ENCODE results near the gene RAB35. TPM values are rescaled to one million over a fixed set of nuclear protein-coding genes. Genes with fewer than 3 reads are reported as not detected.
A peak's percentile ranks its signal among the peaks of the same experiment; 100 is the strongest.

Gene RAB35
- total and polyA plus RNA-seq, 2 of the 4 experiments (the other 2 are of a cell fraction), result 32.6 to 49.6 TPM

GRCh38 chr12:120161852-120162251 is 45.3 kb upstream of the RAB35 start:
- Histone ChIP-seq H3K23ac (ENCODE audit: low read depth, low read length) (no peak overlapping the region), H3K9ac (ENCODE audit: low read depth, low read length) (no peak overlapping the region), H4K20me1 (ENCODE audit: insufficient read depth, low read length) (peaks cover 7% of the 10 kb centered on the region), H2BK5ac (ENCODE audit: low read depth, low read length, poor library complexity, severe bottlenecking) (no peak overlapping the region), H3K4me3 (ENCODE audit: insufficient read depth, low read depth, low read length) (no peak overlapping the region), H3K14ac (replicated peaks; ENCODE audit: low read depth, low read length) (no peak overlapping the region), H4K8ac (ENCODE audit: low read depth in 2 of 2, low read length in 2 of 2) (no peak overlapping the region), H2AK9ac (replicated peaks; ENCODE audit: low read depth, low read length, poor library complexity) (no peak overlapping the region), H3K27ac (ENCODE audit: insufficient read depth, low read length) (no peak overlapping the region), H3K79me1 (ENCODE audit: low read depth in 1 of 2, low read length in 2 of 2) (peaks cover 8 to 15% of the 10 kb centered on the region in 2 experiments; a peak in 2 of 4 replicates), H3K4me1 (ENCODE audit: control insufficient read depth, insufficient read depth, low read length) (no peaks in the 10 kb centered on the region), H2AK5ac (ENCODE audit: low read depth, low read length) (no peak overlapping the region), H3K36me3 (ENCODE audit: control insufficient read depth, insufficient read depth, low read length) (peaks cover 72% of the 10 kb centered on the region), H4K5ac (ENCODE audit: low read depth, low read length) (no peak overlapping the region), H3K27me3 (ENCODE audit: control insufficient read depth, insufficient read depth, low read length) (no peaks in the 10 kb centered on the region), H2BK20ac (ENCODE audit: low read depth, low read length) (no peak overlapping the region), H3K9me3 (ENCODE audit: control insufficient read depth, insufficient read depth, low read length) (no peaks in the 10 kb centered on the region), H3K4me2 (ENCODE audit: low read depth, low read length) (no peak overlapping the region), H3K18ac (ENCODE audit: low read depth, low read length) (no peak overlapping the region), H2AFZ (replicated peaks; ENCODE audit: low read length, poor library complexity) (peak overlapping the region; percentile 51), H2BK120ac (ENCODE audit: low read depth, low read length) (no peak overlapping the region), H3K4ac (ENCODE audit: low read depth, low read length) (no peak overlapping the region), H2BK15ac (ENCODE audit: low read depth, low read length) (no peak overlapping the region), H3K56ac (ENCODE audit: extremely low read depth, insufficient read depth, low read length) (no peak overlapping the region), H3K9me1 (ENCODE audit: insufficient read depth, low read length) (no peaks in the 10 kb centered on the region), H4K91ac (ENCODE audit: insufficient read depth, low read depth, low read length) (no peak overlapping the region)
- POLR2A ChIA-PET (ENCODE audit: unreplicated experiment), result no interaction called here
- CTCF ChIA-PET, result no interaction called here
- intact Hi-C loops (cut with micrococcal nuclease) (no loop called here), dilution Hi-C loops (cut with HindIII; ENCODE audit: low sequenced_read_pairs, unreplicated experiment) (no loop called here), in situ Hi-C loops (cut with MboI; ENCODE audit: low sequenced_read_pairs) (no loop called here)
- TF ChIP-seq CEBPB (IDR thresholded peaks at IDR 0.05; ENCODE audit: low read depth, low read length), result no peak
- TF ChIP-seq USF2 (IDR thresholded peaks at IDR 0.05; ENCODE audit: low read depth, low read length), result no peak
- no peak for TF ChIP-seq RAD21 (IDR thresholded peaks at IDR 0.05; ENCODE audit: low read length)
- TF ChIP-seq BHLHE40 (IDR thresholded peaks at IDR 0.05; ENCODE audit: low read depth, low read length), result no peak
- TF ChIP-seq CTCF (conservative IDR thresholded peaks at IDR 0.05; ENCODE audit: low read depth, low read length), result no peak
- TF ChIP-seq MAZ (IDR thresholded peaks at IDR 0.05; ENCODE audit: borderline replicate concordance, low read depth, low read length), result no peak
- no peak for ATAC-seq (ENCODE audit: low read depth)
- 86% methylated on average over 2 of the region's 11 CpGs; no CpG with 5 or more reads in 1 of the 2 experiments for WGBS, 2 experiments (ENCODE audit: extremely low coverage in 2 of 2, insufficient read length in 1 of 2)
- BruUV-seq (replicated peaks), result TSS peak; percentile 45
- no peak for DNase-seq

Data from IMR-90 (cell line).